Retinal pigment epithelial cell (primary cell): Measurements from ENCODE around the gene MYO5A.

ENCODE experiments used
- DNase-seq: peaks from one replicate; pipeline ENCODE4 v3.0.0-alpha.2; 2010; ENCODE audit warnings: low read depth
- H3K4me3 ChIP-seq: 2 replicates; pipeline ENCODE4 v1.5.1; 2011; ENCODE audit warnings: mild to moderate bottlenecking, low read length, control low read depth, moderate library complexity
- CTCF ChIP-seq: conservative IDR thresholded peaks from 2 replicates; pipeline ENCODE4 v1.5.1; 2011; ENCODE audit warnings: low read depth, low read length, control low read depth, inconsistent platforms

MYO5A gene

DNA sequence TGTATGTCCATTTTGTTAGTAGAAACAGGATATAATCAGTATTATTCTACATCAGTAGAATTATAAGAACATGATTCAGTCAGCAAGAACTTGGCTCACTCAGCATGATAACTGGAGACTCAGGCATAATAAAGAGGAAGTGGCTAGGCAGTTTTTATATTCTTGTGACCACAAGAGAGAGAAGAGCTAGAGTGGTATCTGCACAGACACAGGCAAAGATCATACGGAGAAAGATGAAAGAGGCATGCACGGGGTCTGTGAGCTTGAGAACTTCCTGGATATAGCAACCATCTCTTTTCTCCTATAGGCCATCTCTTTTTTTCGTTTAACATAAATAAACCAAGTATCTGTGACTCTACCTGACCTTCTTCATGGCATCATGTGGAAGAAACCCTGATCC is 46.8 kb downstream of the MYO5A start:
- no peak for TF ChIP-seq CTCF
- DNase-seq, result peak; percentile 21
- H3K4me3 ChIP-seq, result no peak overlapping the region

DNA sequence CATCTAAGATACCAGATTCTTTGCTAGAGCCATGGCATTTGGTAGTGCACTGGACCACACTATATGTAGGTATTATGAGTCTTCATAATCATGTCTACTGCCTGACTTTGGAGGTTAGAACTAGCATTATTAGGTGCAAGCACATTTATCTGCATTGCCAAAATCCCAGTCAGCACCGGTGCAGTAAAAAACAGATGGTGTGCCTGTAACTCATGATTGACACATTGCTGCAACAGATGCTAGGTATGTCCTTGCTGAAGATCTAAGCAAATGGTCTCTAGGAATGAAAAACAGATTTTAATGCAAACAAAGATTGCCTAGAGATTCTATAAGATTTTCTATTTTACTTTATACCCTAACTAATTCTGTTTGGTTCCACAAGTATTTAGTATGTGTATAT is 47.7 kb downstream of the MYO5A start:
- no peak overlapping the region for H3K4me3 ChIP-seq
- no peak for DNase-seq
- TF ChIP-seq CTCF, result no peak

DNA sequence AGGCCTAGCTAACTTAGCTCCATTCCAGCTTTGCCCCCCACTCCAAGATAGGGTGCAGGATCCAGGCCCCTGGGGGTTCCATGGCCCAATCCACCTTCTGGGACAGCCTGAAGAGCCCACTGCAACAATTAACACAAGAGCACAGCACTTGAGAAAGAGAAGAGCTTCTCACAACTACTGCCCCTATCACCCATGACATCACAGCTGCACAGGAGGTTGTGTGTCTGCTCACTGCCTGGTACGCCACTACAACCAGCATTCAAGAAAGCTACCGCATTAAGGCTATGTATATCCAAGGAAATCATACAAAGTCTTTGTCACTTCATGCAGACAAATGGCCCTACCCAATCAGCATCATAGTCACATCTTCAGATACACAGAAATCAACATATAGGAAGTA is 62.0 kb downstream of the MYO5A start:
- H3K4me3 ChIP-seq, result no peak overlapping the region
- DNase-seq, result no peak
- TF ChIP-seq CTCF, result no peak

GRCh38 chr15:52466134-52466701 is 62.5 kb downstream of the MYO5A start:
- no peak for TF ChIP-seq CTCF
- no peak overlapping the region for H3K4me3 ChIP-seq
- DNase-seq, result no peak

DNA sequence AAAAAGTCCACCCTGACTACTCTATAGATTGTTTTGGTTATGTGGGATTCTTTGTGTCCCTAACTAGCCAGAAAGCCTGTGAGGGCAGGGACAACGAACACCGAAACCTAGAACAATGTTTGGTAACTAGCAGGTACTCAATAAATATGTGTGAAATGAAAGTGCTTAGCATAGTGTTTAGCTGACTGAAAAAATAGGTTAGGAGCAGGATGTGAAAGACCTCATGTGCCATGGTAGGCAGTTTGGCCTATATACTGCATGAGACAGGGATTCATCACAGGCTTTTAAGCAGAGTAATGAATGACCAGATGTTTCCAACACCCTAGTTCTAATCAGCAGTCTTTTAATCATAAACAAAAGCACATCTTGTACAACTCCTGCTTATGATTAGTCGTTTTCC is 64.2 kb downstream of the MYO5A start:
- H3K4me3 ChIP-seq, result no peak overlapping the region
- no peak for DNase-seq

DNA sequence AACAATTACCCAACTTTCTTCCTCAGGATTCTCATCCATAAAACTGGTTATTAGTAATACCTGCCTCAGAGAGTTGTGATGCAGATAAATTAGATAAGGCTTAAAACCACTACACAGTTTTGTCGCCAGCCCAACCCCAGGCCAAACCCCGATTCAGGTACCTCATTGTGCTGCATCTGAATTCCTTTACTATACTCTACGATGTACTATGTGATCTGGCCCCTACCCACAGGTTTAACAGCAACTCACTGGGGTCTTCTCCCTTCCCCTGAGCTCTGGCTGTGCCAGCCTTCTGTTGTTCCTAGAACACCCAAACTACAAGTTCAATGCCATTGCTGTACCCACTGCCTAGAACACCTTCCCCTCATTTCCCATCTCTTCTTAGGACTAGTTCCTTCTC is 64.6 kb downstream of the MYO5A start:
- DNase-seq, result no peak
- TF ChIP-seq CTCF, result no peak

More for the DNA sequence above, 64.2 kb downstream of the MYO5A start:
- TF ChIP-seq CTCF, result no peak

DNA sequence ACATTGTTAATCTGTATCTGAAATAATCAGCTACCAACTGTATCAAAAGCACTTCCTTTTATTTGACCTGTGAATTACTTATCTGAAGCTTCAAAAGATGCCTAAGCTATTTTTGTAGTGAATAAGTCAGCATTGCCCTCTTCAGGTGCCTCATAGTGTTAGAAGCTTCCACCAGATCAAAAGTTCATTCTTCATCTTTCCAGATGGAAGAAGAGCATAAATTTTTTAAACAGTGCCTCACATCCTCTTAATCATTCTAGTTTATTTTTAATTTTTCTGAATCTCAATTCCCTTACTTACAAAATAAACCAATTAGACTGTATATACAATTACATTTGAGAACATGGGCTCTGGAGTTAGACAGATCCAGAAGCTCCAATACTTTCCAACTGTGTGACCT is 65.0 kb downstream of the MYO5A start:
- no peak overlapping the region for H3K4me3 ChIP-seq
- DNase-seq, result no peak
- no peak for TF ChIP-seq CTCF

More for the DNA sequence above, 64.6 kb downstream of the MYO5A start:
- H3K4me3 ChIP-seq, result no peak overlapping the region
